SKM-1 treated with dmso at 0.1 percent for 144 hours (cell line): ENCODE measurements around the gene DNAH3.
A peak's percentile ranks its signal among the peaks of the same experiment; 100 is the strongest.
"Not testable (repeated sequence)": the region's sequence is repeated elsewhere in the genome, so short reads cannot be mapped to it uniquely, and the experiment has no call there.

Experiments
- DNase-seq: peaks from one replicate; lab custom pipeline; 2025; ENCODE audit not compliant: unreplicated experiment; lab: John Stamatoyannopoulos, UW

DNAH3 gene

GRCh38 chr16:21150375-21151001 lies at the start of gene DNAH3:
Gene DNAH3 (minus strand): TSS chr16:21150846. CDS start chr16:21150319, 527 bp downstream.
- DNase-seq = no peak

- no peak for DNase-seq
Observed at GRCh38 chr16:21199607-21200218, 49.1 kb upstream of the DNAH3 start.

- DNase-seq = no peak
Observed at GRCh38 chr16:21197621-21198020, 47.0 kb upstream of the DNAH3 start.

- peak; percentile 34 for DNase-seq
Observed at GRCh38 chr16:21197112-21197511, 46.5 kb upstream of the DNAH3 start.

- not testable (repeated sequence) for DNase-seq
Observed at GRCh38 chr16:21195330-21195729, 44.7 kb upstream of the DNAH3 start.

- DNase-seq = no peak
Observed at GRCh38 chr16:21194771-21195301, 44.2 kb upstream of the DNAH3 start.

- no peak for DNase-seq
Observed at GRCh38 chr16:21192991-21193390, 42.3 kb upstream of the DNAH3 start.

GRCh38 chr16:21190599-21190998 lies 40.0 kb upstream of the DNAH3 start:
- DNase-seq = no peak

GRCh38 chr16:21190013-21190412 lies 39.4 kb upstream of the DNAH3 start:
- DNase-seq = no peak

- DNase-seq = no peak
Observed at GRCh38 chr16:21189311-21189710, 38.7 kb upstream of the DNAH3 start.

GRCh38 chr16:21186326-21186691 lies 35.7 kb upstream of the DNAH3 start:
- DNase-seq = no peak

- no peak for DNase-seq
Observed at GRCh38 chr16:21185659-21186325, 35.1 kb upstream of the DNAH3 start.

- no peak for DNase-seq
Observed at GRCh38 chr16:21184834-21185233, 34.2 kb upstream of the DNAH3 start.

- DNase-seq = no peak
Observed at GRCh38 chr16:21183995-21184394, 33.3 kb upstream of the DNAH3 start.

- no peak for DNase-seq
Observed at GRCh38 chr16:21179983-21180365, 29.3 kb upstream of the DNAH3 start.

- no peak for DNase-seq
Observed at GRCh38 chr16:21179126-21179982, 28.7 kb upstream of the DNAH3 start.

GRCh38 chr16:21175397-21175796 lies 24.8 kb upstream of the DNAH3 start:
- no peak for DNase-seq

GRCh38 chr16:21172650-21173049 lies 22.0 kb upstream of the DNAH3 start:
- DNase-seq = no peak

GRCh38 chr16:21170116-21170515 lies 19.5 kb upstream of the DNAH3 start:
- DNase-seq = not testable (repeated sequence)

GRCh38 chr16:21169249-21169981 lies 18.8 kb upstream of the DNAH3 start:
- DNase-seq = no peak
